A673 (cell line): ENCODE data around the gene KANK4.

Source experiments
- CTCF ChIP-seq: fragments of 300-800, 200-600 bp; sonication (generic); conservative IDR thresholded peaks from 2 replicates; pipeline ENCODE4 v1.5.1; 2017; ENCODE audit warnings: low read depth, mild to moderate bottlenecking, antibody characterized with exemption, low read length, moderate library complexity, mixed read lengths
- EZH2 ChIP-seq: fragments of 200-600 bp; sonication (generic); IDR thresholded peaks from 2 replicates; pipeline ENCODE4 v1.6.1; 2017; ENCODE audit warnings: borderline replicate concordance, low read depth, mild to moderate bottlenecking, mixed read lengths, antibody characterized with exemption, low read length; ENCODE audit not compliant: poor library complexity, severe bottlenecking

- TF ChIP-seq CTCF (no peak), EZH2 (no peak)
These were observed 49.3 kb downstream of the KANK4 start for GRCh38 chr1:62269851-62270495.
